Activated CD4-positive, CD25-positive, alpha-beta regulatory T cell treated with anti-CD3 and anti-CD28 coated beads, Interleukin-2, amount 50 U/mL, for 16 hours (primary cell): ENCODE data around the gene FBXO38.

Source experiments
- DNase-seq: peaks from one replicate; pipeline ENCODE4 v3.0.0-alpha.2; 2020; ENCODE audit warnings: low read depth, low spot score

FBXO38 gene

DNA sequence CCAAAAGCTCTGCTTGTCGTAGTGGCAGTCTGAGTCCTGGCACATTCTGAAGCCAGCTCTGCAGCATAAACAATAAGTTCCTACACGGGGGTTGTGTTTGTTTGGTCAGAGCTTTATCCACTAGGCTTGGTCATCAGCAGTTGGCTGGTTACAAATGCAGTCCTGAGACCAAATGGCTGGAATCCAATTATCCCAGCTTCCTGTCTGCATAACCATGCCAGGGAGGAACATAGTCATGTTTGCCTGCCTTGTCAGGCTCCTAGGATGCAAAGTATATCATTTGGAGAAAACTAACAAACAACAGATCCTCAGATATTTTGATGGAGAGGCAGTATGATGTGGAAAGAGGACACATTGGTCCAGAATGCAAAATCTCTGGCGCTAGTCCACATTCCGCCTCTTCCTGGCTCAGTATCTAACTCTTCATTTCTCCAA lies 85.8 kb downstream of the FBXO38 start:
- no peak for DNase-seq

DNA sequence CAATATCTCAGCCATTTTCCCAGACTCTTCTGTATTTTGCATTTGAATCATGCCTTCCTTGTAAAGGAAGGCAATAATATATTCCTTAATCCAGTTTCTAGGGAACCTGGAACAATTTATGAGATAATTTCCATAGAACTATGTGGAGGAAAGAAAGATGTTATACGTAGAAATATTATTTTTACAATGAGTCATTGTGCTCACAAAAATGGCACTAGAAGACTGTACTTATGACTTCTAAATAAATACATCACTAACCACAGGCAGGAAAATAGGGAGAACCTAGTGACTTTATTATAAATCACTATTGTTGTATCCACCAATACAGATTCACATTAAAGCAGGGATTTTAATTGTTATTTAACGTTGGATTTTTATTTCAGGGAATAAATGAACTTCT lies 87.6 kb downstream of the FBXO38 start:
- no peak for DNase-seq

DNA sequence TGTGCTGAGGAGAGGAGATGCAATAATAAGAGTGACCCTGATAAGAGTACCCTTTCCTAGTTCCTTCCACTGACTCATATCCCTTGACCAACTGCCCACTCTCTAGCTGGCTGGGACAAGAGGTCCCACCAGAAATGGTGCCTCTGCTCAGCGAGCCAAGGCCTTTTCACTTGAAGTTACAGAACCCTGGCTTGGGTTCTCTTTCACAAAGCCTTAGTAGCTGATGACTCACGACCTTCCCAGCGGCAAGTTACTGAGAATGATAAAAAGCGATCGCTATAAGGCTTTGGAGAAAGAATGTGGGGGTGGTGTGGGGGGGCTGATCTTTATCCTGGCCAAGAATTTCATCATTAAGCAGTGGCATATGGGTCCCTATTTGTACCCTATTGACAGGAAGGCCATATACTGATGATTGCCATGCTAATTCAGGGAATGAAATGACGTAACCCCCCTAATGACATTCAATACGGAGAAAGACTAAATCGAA lies 90.3 kb downstream of the FBXO38 start:
- DNase-seq: no peak

DNA sequence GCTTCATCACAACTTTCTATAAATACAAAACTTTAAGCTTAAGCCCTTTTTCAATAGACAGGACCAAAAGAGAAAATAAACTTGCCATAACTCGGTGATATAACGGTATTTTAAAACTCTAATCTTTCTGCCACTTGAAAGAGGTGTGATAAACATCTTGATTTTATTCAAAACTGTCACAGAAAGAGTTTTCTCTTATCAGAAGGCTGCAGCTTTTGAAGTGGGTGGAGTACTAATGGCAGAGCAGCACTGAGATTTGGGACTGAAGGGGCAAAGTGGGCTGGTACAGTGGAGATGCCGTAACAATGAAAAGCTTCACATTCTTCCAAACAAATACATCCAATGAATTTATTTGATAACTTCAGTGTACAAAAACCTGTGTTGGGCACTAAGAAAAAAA lies 92.5 kb downstream of the FBXO38 start:
- DNase-seq: no peak

DNA sequence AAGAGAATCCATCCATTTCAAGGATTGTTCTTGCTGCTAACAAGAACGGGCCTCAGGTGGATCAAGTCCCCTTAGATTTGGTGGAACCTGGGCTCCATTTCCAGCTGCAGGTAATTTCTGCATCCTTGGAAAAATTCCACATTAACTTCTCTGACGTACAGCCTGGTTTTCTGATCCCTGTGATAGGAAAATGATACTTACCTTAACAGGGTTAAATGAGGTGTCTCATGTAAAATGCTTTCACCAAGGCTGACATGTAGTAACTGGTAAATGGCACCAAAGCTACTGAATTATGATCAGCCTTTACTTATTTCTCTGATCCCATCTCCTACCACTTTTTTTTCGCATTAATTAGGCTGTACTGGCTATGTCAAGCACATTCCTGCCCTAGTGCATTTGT lies 93.7 kb downstream of the FBXO38 start:
- no peak for DNase-seq

DNA sequence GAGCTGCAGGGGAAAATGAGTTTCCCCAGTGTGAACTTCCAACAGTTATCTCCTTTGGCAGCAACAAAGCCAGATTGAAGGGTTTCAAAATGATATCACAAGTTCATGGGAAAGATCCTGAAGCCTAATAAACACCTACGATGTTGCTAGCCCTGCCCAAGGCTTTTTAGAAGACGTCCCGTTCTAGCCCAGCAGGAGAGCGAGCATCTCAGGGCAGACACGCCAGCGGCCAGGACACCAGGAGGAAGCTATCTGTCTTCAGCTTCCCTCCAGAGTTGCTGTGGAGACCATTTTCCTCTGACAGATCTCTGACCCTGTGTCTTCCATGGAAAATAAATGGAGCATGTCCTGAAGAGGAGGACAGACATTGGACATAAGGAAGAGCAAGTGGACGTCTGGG lies 98.4 kb downstream of the FBXO38 start:
- no peak for DNase-seq

DNA sequence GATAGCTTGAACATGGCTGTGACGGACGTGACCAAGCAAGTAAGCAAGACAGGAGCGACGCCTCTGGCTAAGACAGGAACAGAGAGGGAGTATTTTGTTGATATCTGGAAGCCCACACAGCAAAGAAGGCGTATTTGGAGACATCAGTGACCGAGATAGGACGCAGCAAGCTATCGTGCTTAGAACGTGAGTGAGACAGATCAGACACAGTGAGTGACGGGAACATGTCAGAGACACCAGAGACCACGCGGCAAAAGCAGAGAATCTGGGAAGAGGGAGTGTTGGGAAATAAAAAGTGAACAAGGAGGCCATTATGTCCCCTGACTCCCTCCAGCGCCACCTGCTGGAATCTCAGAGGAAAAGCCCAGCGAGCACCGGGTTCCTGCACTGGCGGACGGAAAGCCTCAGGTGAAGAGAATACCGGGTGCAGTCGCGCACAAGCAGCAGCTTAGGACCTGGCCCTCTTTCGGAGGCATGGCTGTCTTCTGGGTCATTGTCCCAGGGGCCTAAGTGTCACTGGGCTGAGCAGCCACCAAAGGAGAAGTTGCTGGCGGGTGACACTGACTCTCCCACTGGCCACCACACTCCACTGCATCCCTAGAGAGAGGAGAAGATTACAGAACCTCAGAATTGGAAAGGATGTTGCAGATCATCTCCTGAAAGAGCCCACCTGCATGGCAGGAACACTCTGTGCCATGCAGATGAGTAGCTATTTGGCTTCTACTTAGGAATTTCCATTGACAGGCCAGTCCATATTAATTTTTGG lies 99.1 kb downstream of the FBXO38 start:
- peak; percentile 31 for DNase-seq

DNA sequence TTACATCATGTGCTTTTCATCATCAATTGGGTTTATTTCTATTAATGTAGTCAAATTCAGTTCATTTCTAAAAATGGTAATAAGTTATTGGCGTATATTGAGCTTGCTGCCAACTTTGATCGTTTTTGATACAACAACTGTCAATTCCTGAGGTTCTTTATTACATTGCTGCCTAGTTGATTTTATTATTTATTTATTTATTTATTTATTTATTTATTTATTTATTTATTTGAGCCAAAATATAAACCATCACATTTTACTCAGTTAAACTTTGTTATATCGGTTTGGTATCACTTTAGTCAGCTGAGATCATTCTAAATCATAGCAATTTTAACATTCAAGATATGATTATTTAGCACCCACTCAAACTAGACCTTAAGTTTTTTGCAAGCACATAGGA lies 100.0 kb downstream of the FBXO38 start:
- no peak for DNase-seq

DNA sequence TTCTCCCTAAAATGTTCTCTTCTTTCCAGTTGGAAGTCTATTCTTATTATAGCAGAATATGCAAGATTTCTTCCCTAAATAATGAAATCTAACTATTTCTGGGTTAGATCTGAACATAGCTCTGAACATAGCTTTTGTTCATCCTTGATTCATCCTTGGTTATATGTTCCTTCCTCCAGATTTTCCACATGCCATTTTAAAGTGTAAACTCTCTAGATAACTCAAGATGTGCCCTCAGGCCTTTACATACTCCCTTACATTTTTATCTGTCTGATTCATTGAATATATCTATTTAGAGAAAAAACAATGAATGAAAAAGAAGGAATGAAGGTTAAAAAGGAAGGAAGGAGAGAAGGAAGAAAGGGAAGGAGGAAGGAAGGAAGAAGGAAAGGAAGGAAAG lies 100.9 kb downstream of the FBXO38 start:
- no peak for DNase-seq

DNA sequence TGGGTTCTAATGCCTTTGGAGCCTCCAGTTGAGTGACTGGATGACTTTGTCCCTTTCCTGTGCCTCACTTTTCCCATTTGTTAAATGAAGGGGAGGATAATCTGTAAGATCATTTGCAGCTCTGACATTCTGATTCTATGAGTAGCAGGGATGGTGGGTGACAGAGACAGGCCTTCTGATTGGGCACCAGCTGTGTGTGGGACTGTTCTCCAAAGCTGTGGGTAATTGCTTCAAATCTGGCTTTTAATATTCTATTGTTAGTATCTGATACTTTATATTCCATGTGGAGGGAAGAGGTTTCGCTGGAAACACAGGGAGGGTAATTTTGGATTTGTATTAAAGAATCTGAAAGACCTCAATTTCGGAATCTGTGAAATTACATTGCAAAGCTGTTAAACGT lies 102.7 kb downstream of the FBXO38 start:
- no peak for DNase-seq

DNA sequence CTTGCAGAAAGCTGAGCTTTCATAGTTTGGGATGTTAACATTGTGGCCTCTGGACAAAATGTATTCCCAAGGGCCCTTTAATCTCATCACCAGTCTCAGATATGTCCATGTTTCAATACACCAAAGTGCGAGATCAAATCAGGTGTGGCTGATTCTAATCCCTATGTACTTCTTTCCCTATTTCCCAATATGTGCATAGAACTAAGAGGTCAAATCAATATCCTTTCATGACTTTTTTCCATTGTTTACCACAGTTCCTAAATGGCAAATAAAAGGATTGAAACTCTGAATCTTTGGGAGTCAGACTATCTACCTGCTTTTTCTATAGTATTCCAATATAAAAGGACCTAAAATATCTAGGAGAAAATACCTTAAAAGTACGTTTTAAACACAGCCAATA lies 105.0 kb downstream of the FBXO38 start:
- DNase-seq: no peak

DNA sequence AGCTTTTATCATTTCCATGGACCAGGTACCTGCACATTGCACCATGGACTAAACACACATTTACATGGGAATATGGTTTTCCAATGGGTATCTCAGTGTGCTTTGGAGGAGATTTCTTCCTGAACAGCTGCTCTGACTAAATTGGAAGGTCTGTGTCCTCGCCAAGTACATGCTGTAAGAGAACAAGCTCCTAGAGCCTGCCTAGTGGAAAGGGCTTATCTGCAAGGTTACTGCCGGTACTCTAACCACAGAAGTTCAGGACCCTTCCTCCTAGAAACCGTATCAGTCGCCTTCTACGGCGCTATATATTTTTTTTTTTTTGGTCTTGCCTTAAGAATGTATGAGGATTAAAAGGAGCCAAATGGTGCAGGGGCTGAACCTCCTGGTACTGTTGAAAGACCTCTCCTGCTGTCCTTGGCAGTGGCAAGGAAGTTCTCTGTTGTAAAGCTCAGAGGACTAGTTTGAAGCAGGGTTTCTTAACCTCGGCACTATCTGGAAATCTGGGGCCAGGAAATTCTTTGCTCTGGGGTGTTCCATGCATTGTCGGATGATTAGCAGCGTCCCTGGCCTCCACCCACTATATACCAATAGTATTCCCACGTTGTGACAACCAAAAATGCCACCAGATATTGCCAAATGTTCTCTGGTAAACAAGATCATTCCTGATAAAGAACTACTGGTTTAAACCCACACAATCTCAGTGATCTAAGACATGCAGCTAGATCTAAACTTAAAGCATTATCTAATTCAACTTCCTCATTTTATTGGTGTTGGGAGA lies 107.4 kb downstream of the FBXO38 start:
- no peak for DNase-seq

DNA sequence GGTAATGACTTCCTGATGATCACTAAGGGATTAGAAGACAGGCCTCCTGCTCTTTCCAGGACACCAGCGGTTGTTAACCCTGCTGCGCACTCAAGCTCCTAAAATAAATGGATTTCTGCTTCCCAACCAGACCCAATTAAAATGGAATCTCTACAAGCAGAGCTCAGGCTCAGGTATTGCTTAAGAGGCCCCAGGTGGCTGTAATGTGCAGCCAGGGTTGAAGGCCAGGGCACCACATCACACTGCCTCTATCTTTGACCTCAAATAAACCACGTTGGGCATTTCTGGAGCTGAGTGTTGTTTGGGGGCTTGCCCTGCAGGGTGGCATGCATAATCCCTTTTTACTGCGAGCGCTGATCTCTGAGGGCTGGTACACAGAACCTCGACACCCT lies 108.0 kb downstream of the FBXO38 start:
- no peak for DNase-seq

DNA sequence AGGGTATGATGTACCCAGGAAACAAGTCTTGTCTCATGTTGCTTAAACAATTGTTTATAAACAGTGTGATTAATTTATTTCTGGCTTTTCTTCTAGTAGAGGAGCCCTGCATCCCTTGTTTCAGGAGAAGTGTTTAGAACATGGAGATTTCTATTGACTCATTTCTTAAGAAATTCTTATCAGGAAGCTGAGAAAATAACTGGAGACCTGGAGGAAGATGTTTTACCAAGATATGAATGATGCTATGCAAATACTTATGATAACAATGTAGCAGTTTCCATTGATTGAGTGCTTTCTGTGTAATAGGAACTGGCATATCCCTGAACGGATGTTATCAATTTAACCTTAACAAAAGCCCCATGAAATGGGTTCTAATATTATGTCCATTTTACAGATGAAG lies 108.6 kb downstream of the FBXO38 start:
- DNase-seq: no peak
